Natural killer cell treated with Interleukin-12 subunit alpha and Interleukin-12 subunit beta and Interleukin-15 and Interleukin-18, amount 100 ng/mL, for 72 hours (primary cell): ENCODE measurements around the gene TAF11L6. TPM values are rescaled to one million over a fixed set of nuclear protein-coding genes. Genes with fewer than 3 reads are reported as not detected.
"Not testable (repeated sequence)": the region's sequence is repeated elsewhere in the genome, so short reads cannot be mapped to it uniquely, and the experiment has no call there.

Source experiments
- ATAC-seq, 2 donors: fragments of 150-1000 bp; cut with Tn5 transposase in 1 of 2; sonication (Bioruptor Pico), chemical (Tn5 transposase) in 1 of 2; 2 replicates each; pipeline ENCODE4 v1.10.0; 2021
- DNase-seq: peaks from one replicate; pipeline ENCODE4 v3.0.0; 2022; ENCODE audit warnings: low spot score
- H3K27ac Mint-ChIP-seq, 2 donors: 1 replicate in 1 of 2; 2 replicates in 1 of 2; pipeline ENCODE4 v1.8.0; 2022; ENCODE audit warnings: mixed read lengths in 2 of 2, mild to moderate bottlenecking in 1 of 2, moderate library complexity in 1 of 2
- H3K27me3 Mint-ChIP-seq, 2 donors: 1 replicate in 1 of 2; 2 replicates in 1 of 2; pipeline ENCODE4 v1.8.0; 2022; ENCODE audit warnings: mixed read lengths in 2 of 2
- H3K36me3 Mint-ChIP-seq: one replicate; pipeline ENCODE4 v1.8.0; 2022; ENCODE audit warnings: mixed read lengths
- H3K4me1 Mint-ChIP-seq, 2 donors: 1 replicate in 1 of 2; 2 replicates in 1 of 2; pipeline ENCODE4 v1.8.0; 2022; ENCODE audit warnings: low read depth in 2 of 2, mixed read lengths in 2 of 2, mild to moderate bottlenecking in 1 of 2
- H3K4me3 Mint-ChIP-seq: one replicate; pipeline ENCODE4 v1.8.0; 2022; ENCODE audit warnings: mixed read lengths
- H3K9me3 Mint-ChIP-seq: 2 replicates; pipeline ENCODE4 v1.8.0; 2022; ENCODE audit warnings: mixed read lengths
- total RNA-seq, 2 donors: library from RNA; stranded (reverse); gene quantifications; one replicate each; pipeline ENCODE4 v1.2.3, GENCODE V29; 2022

Gene TAF11L6
- not detected for total RNA-seq

GRCh38 chr5:17528369-17528768 is at the start of gene TAF11L6:
TSS of gene TAF11L6 (plus strand) at chr5:17528669.
- H3K4me3 Mint-ChIP-seq, H3K4me1 Mint-ChIP-seq, H3K27ac Mint-ChIP-seq, DNase-seq, H3K36me3 Mint-ChIP-seq, ATAC-seq, H3K9me3 Mint-ChIP-seq, H3K27me3 Mint-ChIP-seq: not testable (repeated sequence)

GRCh38 chr5:17481378-17481777 is 47.1 kb upstream of the TAF11L6 start:
- Mint-ChIP-seq H3K9me3 (peaks cover 6% of the 10 kb centered on the region), H3K36me3 (no peaks in the 10 kb centered on the region), H3K27ac (no peak overlapping the region), H3K4me3 (no peak overlapping the region), H3K27me3 (no peaks in the 10 kb centered on the region), H3K4me1 (no peaks in the 10 kb centered on the region)
- DNase-seq (no peak), ATAC-seq (no peak)

GRCh38 chr5:17482790-17483189 is 45.7 kb upstream of the TAF11L6 start:
- Mint-ChIP-seq H3K4me1 (no peaks in the 10 kb centered on the region), H3K36me3 (no peaks in the 10 kb centered on the region), H3K27me3 (no peaks in the 10 kb centered on the region), H3K4me3 (no peak overlapping the region), H3K27ac (no peak overlapping the region), H3K9me3 (peaks cover 6% of the 10 kb centered on the region)
- ATAC-seq, result no peak
- no peak for DNase-seq

- H3K27ac Mint-ChIP-seq, H3K9me3 Mint-ChIP-seq, DNase-seq, H3K4me3 Mint-ChIP-seq, H3K4me1 Mint-ChIP-seq, H3K36me3 Mint-ChIP-seq, ATAC-seq, H3K27me3 Mint-ChIP-seq: not testable (repeated sequence)
These were observed 41.9 kb upstream of the TAF11L6 start for GRCh38 chr5:17486464-17487173.

- DNase-seq, result no peak
- ATAC-seq, result no peak
- Mint-ChIP-seq H3K4me3 (no peak overlapping the region), H3K27me3 (no peaks in the 10 kb centered on the region), H3K36me3 (no peaks in the 10 kb centered on the region), H3K27ac (no peak overlapping the region), H3K4me1 (no peaks in the 10 kb centered on the region), H3K9me3 (peaks cover 11% of the 10 kb centered on the region)
These were observed 41.3 kb upstream of the TAF11L6 start for GRCh38 chr5:17487174-17487512.

GRCh38 chr5:17491257-17491656 is 37.2 kb upstream of the TAF11L6 start:
- H3K4me3 Mint-ChIP-seq, H3K36me3 Mint-ChIP-seq, DNase-seq, H3K27me3 Mint-ChIP-seq, H3K4me1 Mint-ChIP-seq, ATAC-seq, H3K27ac Mint-ChIP-seq: not testable (repeated sequence)
- H3K9me3 Mint-ChIP-seq, result peaks cover 17% of the 10 kb centered on the region

- H3K27me3 Mint-ChIP-seq, result no peaks in the 10 kb centered on the region
- no peaks in the 10 kb centered on the region for H3K4me1 Mint-ChIP-seq
- peaks cover 16% of the 10 kb centered on the region for H3K9me3 Mint-ChIP-seq
- peaks cover 5% of the 10 kb centered on the region for H3K36me3 Mint-ChIP-seq
- no peak overlapping the region for H3K27ac Mint-ChIP-seq
- DNase-seq (no peak), ATAC-seq (no peak)
- H3K4me3 Mint-ChIP-seq, result no peak overlapping the region
These were observed 35.7 kb upstream of the TAF11L6 start for GRCh38 chr5:17492770-17493169.

- Mint-ChIP-seq H3K9me3 (peaks cover 19% of the 10 kb centered on the region), H3K4me3 (no peak overlapping the region), H3K36me3 (peaks cover 5% of the 10 kb centered on the region), H3K27ac (no peak overlapping the region), H3K4me1 (no peaks in the 10 kb centered on the region), H3K27me3 (no peaks in the 10 kb centered on the region)
- DNase-seq (no peak), ATAC-seq (no peak)
These were observed 31.0 kb upstream of the TAF11L6 start for GRCh38 chr5:17497446-17497845.

GRCh38 chr5:17497931-17498330 is 30.5 kb upstream of the TAF11L6 start, which contains the start of gene TAF11L2:
TSS of gene TAF11L2 (plus strand) at chr5:17498231.
- DNase-seq, H3K4me1 Mint-ChIP-seq, H3K36me3 Mint-ChIP-seq, H3K27ac Mint-ChIP-seq, ATAC-seq, H3K27me3 Mint-ChIP-seq, H3K4me3 Mint-ChIP-seq: not testable (repeated sequence)
- peaks cover 15% of the 10 kb centered on the region for H3K9me3 Mint-ChIP-seq

GRCh38 chr5:17511775-17512325 is 16.6 kb upstream of the TAF11L6 start:
- DNase-seq, result no peak
- ATAC-seq, result no peak
- no peaks in the 10 kb centered on the region for H3K27me3 Mint-ChIP-seq
- no peaks in the 10 kb centered on the region for H3K4me1 Mint-ChIP-seq
- no peak overlapping the region for H3K27ac Mint-ChIP-seq
- H3K36me3 Mint-ChIP-seq, result no peaks in the 10 kb centered on the region
- H3K4me3 Mint-ChIP-seq, result no peak overlapping the region
- H3K9me3 Mint-ChIP-seq, result peaks cover 12% of the 10 kb centered on the region

- not testable (repeated sequence) for ATAC-seq, H3K27me3 Mint-ChIP-seq, H3K4me3 Mint-ChIP-seq, H3K4me1 Mint-ChIP-seq, H3K36me3 Mint-ChIP-seq, H3K27ac Mint-ChIP-seq, H3K9me3 Mint-ChIP-seq, DNase-seq
These were observed 10.9 kb upstream of the TAF11L6 start for GRCh38 chr5:17517526-17517925.

- not testable (repeated sequence) for ATAC-seq, H3K4me3 Mint-ChIP-seq, DNase-seq, H3K27ac Mint-ChIP-seq, H3K9me3 Mint-ChIP-seq, H3K27me3 Mint-ChIP-seq, H3K4me1 Mint-ChIP-seq, H3K36me3 Mint-ChIP-seq
These were observed 10.4 kb upstream of the TAF11L6 start, which contains the start of gene TAF11L3 for GRCh38 chr5:17518067-17518466. TSS of gene TAF11L3 (plus strand) at chr5:17518367.

- H3K9me3 Mint-ChIP-seq, H3K27me3 Mint-ChIP-seq, H3K4me3 Mint-ChIP-seq, H3K4me1 Mint-ChIP-seq, ATAC-seq, H3K36me3 Mint-ChIP-seq, H3K27ac Mint-ChIP-seq: not testable (repeated sequence)
- DNase-seq, result peak; percentile 62
These were observed 9.0 kb upstream of the TAF11L6 start for GRCh38 chr5:17519508-17519907.

GRCh38 chr5:17521501-17521900 is 7.0 kb upstream of the TAF11L6 start, which contains the start of gene TAF11L4:
TSS of gene TAF11L4 (plus strand) at chr5:17521801.
- DNase-seq, H3K27me3 Mint-ChIP-seq, H3K4me3 Mint-ChIP-seq, H3K27ac Mint-ChIP-seq, H3K36me3 Mint-ChIP-seq, H3K9me3 Mint-ChIP-seq, ATAC-seq, H3K4me1 Mint-ChIP-seq: not testable (repeated sequence)

GRCh38 chr5:17524935-17525334 is 3.5 kb upstream of the TAF11L6 start, which contains the start of gene TAF11L5:
TSS of gene TAF11L5 (plus strand) at chr5:17525235.
- not testable (repeated sequence) for ATAC-seq, H3K4me1 Mint-ChIP-seq, H3K36me3 Mint-ChIP-seq, H3K27me3 Mint-ChIP-seq, H3K27ac Mint-ChIP-seq, DNase-seq, H3K9me3 Mint-ChIP-seq, H3K4me3 Mint-ChIP-seq
